Small intestine (tissue), 7 donors: Measurements from ENCODE around the gene ZFR. TPM values are rescaled to one million over a fixed set of nuclear protein-coding genes. Genes with fewer than 3 reads are reported as not detected.

Experiments used
- DNase-seq, 2 donors: peaks; one replicate each; pipeline versions ENCODE4 v3.0.0 to v3.0.0-alpha.2; 2013
- FAIRE-seq: peaks from 2 replicates; lab custom pipeline; 2012; peaks lifted over from hg19 to GRCh38; lab: Jason Lieb, UNC
- H3K27ac ChIP-seq, 3 donors: one replicate each; pipeline ENCODE4 v1.5.1; 2013; ENCODE audit warnings: low read length in 2 of 3, mild to moderate bottlenecking in 2 of 3, control low read depth in 1 of 3, inconsistent platforms in 1 of 3, low read depth in 1 of 3, moderate library complexity in 1 of 3
- H3K27me3 ChIP-seq, 3 donors: one replicate each; pipeline ENCODE4 v1.6.1; 2013; ENCODE audit warnings: low read length in 3 of 3, inconsistent platforms in 1 of 3; ENCODE audit not compliant: control insufficient read depth in 3 of 3, insufficient read depth in 3 of 3
- H3K36me3 ChIP-seq, 3 donors: one replicate each; pipeline ENCODE4 v1.6.1; 2013; ENCODE audit warnings: low read length in 3 of 3, inconsistent platforms in 1 of 3, low read depth in 1 of 3, mild to moderate bottlenecking in 1 of 3, moderate library complexity in 1 of 3; ENCODE audit not compliant: control insufficient read depth in 3 of 3, insufficient read depth in 2 of 3
- H3K4me1 ChIP-seq, 3 donors: one replicate each; pipeline ENCODE4 v1.6.1; 2013; ENCODE audit warnings: low read length in 2 of 3, inconsistent platforms in 1 of 3, low read depth in 1 of 3, mild to moderate bottlenecking in 1 of 3, moderate library complexity in 1 of 3; ENCODE audit not compliant: control insufficient read depth in 3 of 3, insufficient read depth in 2 of 3
- H3K4me3 ChIP-seq, 3 donors: one replicate each; pipeline ENCODE4 v1.5.1; 2013; ENCODE audit warnings: low read length in 3 of 3, control low read depth in 1 of 3, inconsistent platforms in 1 of 3, low read depth in 1 of 3, mild to moderate bottlenecking in 1 of 3, moderate library complexity in 1 of 3
- H3K9me3 ChIP-seq, 2 donors: one replicate each; pipeline ENCODE4 v1.6.1; 2013; ENCODE audit warnings: low read depth in 1 of 2, low read length in 1 of 2; ENCODE audit not compliant: control insufficient read depth in 2 of 2, insufficient read depth in 1 of 2
- WGBS, 3 donors: extraction: QIAGEN DNeasy Blood & Tissue Kit; methylation state at CpG; one replicate each; pipeline ENCODE4 v1.1.7; 2013; 5-methylcytosine and 5-hydroxymethylcytosine counted together
- polyA plus RNA-seq, 4 donors: library from polyadenylated mRNA; stranded (reverse) in 3 of 4; unstranded in 1 of 4; fragments of 200-250 nt in 3 of 4; fragments of 120-200 nt in 1 of 4; gene quantifications; one replicate each; pipeline versions ENCODE4 v1.2.1 to v1.2.3, GENCODE V29; 2013
- donor health status: healthy with polysubstance abuse.
- donor health status: control.
- donor health status: control.
- donor health status: Bipolar disorder and iron deficiency.
- donor health status: healthy.

ZFR gene
- polyA plus RNA-seq, 4 donors, result 28.2 to 71.0 (median 30.3) TPM

- H3K36me3 ChIP-seq, result no peaks in the 10 kb centered on the region
- H3K27me3 ChIP-seq, result no peaks in the 10 kb centered on the region
- no peaks in the 10 kb centered on the region for H3K9me3 ChIP-seq
- H3K4me3 ChIP-seq, result no peak overlapping the region
- DNase-seq (no peak), FAIRE-seq (no peak)
- H3K27ac ChIP-seq, result no peak overlapping the region
- WGBS, 3 donors, result 38 to 57% (median 52%) methylated on average over 1 of the region's 1 CpG
- H3K4me1 ChIP-seq, result peaks cover 0 to 13% (median 3%) of the 10 kb centered on the region in 3 donors
Measured at GRCh38 chr5:32476891-32477290, 32.4 kb upstream of the ZFR start.

- no peak for FAIRE-seq
- 67 to 78% (median 77%) methylated on average over 6 of the region's 6 CpGs for WGBS, 3 donors
- Histone ChIP-seq H3K9me3 (no peaks in the 10 kb centered on the region), H3K36me3 (no peaks in the 10 kb centered on the region), H3K27me3 (no peaks in the 10 kb centered on the region), H3K27ac (no peak overlapping the region), H3K4me3 (no peak overlapping the region), H3K4me1 (peaks cover 0 to 13% (median 3%) of the 10 kb centered on the region in 3 donors)
- DNase-seq, result no peak
Measured at GRCh38 chr5:32475334-32476097, 31.0 kb upstream of the ZFR start.

- Histone ChIP-seq H3K27me3 (no peaks in the 10 kb centered on the region), H3K27ac (peak overlapping the region in 1 of 3 donors; percentile 73), H3K36me3 (no peaks in the 10 kb centered on the region), H3K9me3 (no peaks in the 10 kb centered on the region), H3K4me1 (peaks cover 0 to 13% (median 3%) of the 10 kb centered on the region in 3 donors), H3K4me3 (no peak overlapping the region)
- FAIRE-seq, result no peak
- WGBS, 3 donors, result 18 to 55% (median 33%) methylated on average over 9 of the region's 9 CpGs
- peak; percentile 35 to 76 for DNase-seq
Measured at GRCh38 chr5:32474209-32474854, 29.8 kb upstream of the ZFR start.

DNA sequence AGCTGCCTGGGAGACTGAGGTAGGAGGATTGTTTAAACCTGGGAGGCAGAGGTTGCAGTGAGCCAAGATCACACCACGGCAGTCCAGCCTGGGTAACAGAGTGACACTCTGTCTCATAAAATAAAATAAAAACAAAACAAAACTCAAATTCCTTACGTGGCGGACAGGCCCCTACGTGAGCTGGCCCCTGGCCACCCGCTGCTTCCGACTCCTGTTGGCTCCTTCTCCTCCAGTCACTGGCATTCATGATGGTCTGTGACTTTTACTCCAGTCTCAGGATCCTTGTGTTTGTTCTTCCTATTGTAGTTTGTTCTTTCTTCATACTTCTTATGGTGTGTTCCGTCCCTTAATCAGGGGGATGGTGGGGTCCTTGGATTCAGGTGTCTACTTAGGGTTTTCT lies 28.5 kb upstream of the ZFR start:
- DNase-seq (no peak), FAIRE-seq (no peak)
- H3K27ac ChIP-seq, result no peak overlapping the region
- H3K4me1 ChIP-seq, result peaks cover 0 to 13% (median 3%) of the 10 kb centered on the region in 3 donors
- WGBS, 3 donors, result 85 to 96% (median 94%) methylated on average over 7 of the region's 7 CpGs
- H3K36me3 ChIP-seq, result no peaks in the 10 kb centered on the region
- H3K9me3 ChIP-seq, result no peaks in the 10 kb centered on the region
- no peak overlapping the region for H3K4me3 ChIP-seq
- no peaks in the 10 kb centered on the region for H3K27me3 ChIP-seq

- DNase-seq (peak in 1 of 2 donors; percentile 44), FAIRE-seq (no peak)
- no peak overlapping the region for H3K27ac ChIP-seq
- H3K4me3 ChIP-seq, result no peak overlapping the region
- H3K9me3 ChIP-seq, result no peaks in the 10 kb centered on the region
- 84 to 88% (median 87%) methylated on average over 2 of the region's 2 CpGs for WGBS, 3 donors
- no peaks in the 10 kb centered on the region for H3K27me3 ChIP-seq
- H3K4me1 ChIP-seq, result peaks cover 0 to 13% (median 3%) of the 10 kb centered on the region in 3 donors
- no peaks in the 10 kb centered on the region for H3K36me3 ChIP-seq
Measured at GRCh38 chr5:32471784-32472183, 27.2 kb upstream of the ZFR start.

- H3K9me3 ChIP-seq, result no peaks in the 10 kb centered on the region
- H3K27me3 ChIP-seq, result no peaks in the 10 kb centered on the region
- no peak overlapping the region for H3K4me3 ChIP-seq
- no peaks in the 10 kb centered on the region for H3K36me3 ChIP-seq
- H3K4me1 ChIP-seq, result no peaks in the 10 kb centered on the region
- WGBS, 3 donors, result 74 to 79% (median 78%) methylated on average over 2 of the region's 2 CpGs
- DNase-seq, result no peak
- no peak overlapping the region for H3K27ac ChIP-seq
- no peak for FAIRE-seq
Measured at GRCh38 chr5:32465076-32465475, 20.5 kb upstream of the ZFR start.

DNA sequence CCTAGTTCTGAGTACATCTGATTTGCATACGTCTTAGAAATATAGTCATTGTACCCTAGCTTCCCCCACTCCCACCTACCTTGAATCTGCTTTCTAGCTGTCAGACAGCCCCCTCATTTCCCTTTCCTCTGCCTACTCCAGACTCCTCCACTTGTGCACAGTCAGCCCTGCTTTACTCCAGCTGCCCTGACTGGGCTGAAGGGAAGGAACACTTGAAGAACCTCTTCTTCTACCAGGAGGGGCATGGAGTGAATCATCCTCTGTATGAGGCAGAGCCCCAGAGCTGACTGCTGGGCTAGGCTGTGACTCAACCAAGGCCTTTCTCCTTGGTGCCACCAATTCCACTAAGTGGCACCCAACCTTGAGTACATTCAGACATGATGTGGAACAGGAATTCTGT lies 18.1 kb upstream of the ZFR start:
- H3K27me3 ChIP-seq, result no peaks in the 10 kb centered on the region
- 47 to 87% (median 74%) methylated on average over 1 of the region's 1 CpG for WGBS, 3 donors

DNA sequence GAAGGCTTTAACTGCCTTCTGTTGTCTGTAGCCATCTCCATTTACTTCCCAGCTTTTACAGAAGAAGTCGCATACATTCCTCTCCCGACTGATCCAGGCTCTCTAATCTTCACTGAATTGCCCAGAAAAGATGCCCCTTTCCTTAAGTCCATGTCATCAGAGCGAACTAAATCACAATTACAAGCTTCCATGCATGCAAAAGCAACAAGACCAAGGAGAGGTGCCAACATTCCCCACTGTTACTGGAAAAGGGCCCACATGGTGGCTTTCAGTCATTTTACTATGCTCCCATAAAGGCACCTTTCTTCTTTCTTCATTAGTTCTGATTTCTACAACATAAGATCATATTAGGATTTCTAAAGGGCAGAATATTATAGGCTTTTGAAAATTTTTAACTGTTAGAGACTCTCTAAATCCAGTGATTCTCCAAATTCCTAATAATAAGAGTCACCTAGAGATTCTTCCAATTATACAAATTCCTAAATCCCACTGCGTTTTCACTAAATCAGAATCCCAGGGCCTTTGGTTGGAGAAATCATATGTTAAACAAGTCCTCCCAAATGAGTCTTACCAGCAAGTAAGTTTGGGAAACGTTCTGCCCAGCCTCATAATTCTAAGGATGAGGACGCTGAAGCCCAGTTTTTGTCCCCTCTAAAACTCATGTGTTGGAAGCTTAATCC lies 17.0 kb upstream of the ZFR start:
- peaks cover 0 to 13% (median 0%) of the 10 kb centered on the region in 3 donors for H3K4me1 ChIP-seq
- H3K4me3 ChIP-seq, result no peak overlapping the region
- H3K27me3 ChIP-seq, result no peaks in the 10 kb centered on the region
- no peak for DNase-seq
- no peaks in the 10 kb centered on the region for H3K36me3 ChIP-seq
- H3K27ac ChIP-seq, result no peak overlapping the region
- 82 to 87% (median 84%) methylated on average over 6 of the region's 6 CpGs for WGBS, 3 donors
- FAIRE-seq, result no peak
- peaks cover 0 to 14% of the 10 kb centered on the region in 2 donors for H3K9me3 ChIP-seq

More for the DNA sequence above, 18.1 kb upstream of the ZFR start:
- peaks cover 0 to 14% of the 10 kb centered on the region in 2 donors for H3K9me3 ChIP-seq
- H3K4me3 ChIP-seq, result no peak overlapping the region
- H3K36me3 ChIP-seq, result no peaks in the 10 kb centered on the region
- no peak overlapping the region for H3K27ac ChIP-seq
- FAIRE-seq, result no peak
- no peak for DNase-seq
- H3K4me1 ChIP-seq, result peaks cover 0 to 13% (median 0%) of the 10 kb centered on the region in 3 donors
